Measurements from ENCODE around the gene HHIP. TPM values are rescaled to one million over a fixed set of nuclear protein-coding genes. Genes with fewer than 3 reads are reported as not detected.

HHIP gene
- total RNA-seq, 4 donors from 2014 or later = 0.25 to 0.70 (median 0.28) TPM

- TF ChIP-seq CTCF (IDR thresholded peaks at IDR 0.05 in 4 of 5, conservative IDR thresholded peaks at IDR 0.05 in 1 of 5) = no peak
- no peak for TF ChIP-seq POLR2A (IDR thresholded peaks at IDR 0.05)
- Histone ChIP-seq H3K36me3 (no peaks in the 10 kb centered on the region), H3K27me3 (no peaks in the 10 kb centered on the region), H3K27ac (no peak overlapping the region), H3K9me3 (no peaks in the 10 kb centered on the region), H3K4me1 (no peaks in the 10 kb centered on the region), H3K4me3 (no peak overlapping the region)
- DNase-seq (no peak), ATAC-seq (no peak)
- in situ Hi-C loops (cut with MboI; ENCODE audit: low sequenced_read_pairs in 4 of 4) (no loop called here), intact Hi-C loops (cut with DNase I; ENCODE audit: low total_unique reads) (no loop called here)
Observed at GRCh38 chr4:144634978-144635747, 10.8 kb upstream of the HHIP start.

GRCh38 chr4:144644368-144645101 is 1.4 kb upstream of the HHIP start:
- Histone ChIP-seq H3K36me3 (no peaks in the 10 kb centered on the region), H3K9me3 (no peaks in the 10 kb centered on the region), H3K4me1 (peaks cover 6 to 12% of the 10 kb centered on the region in 2 donors), H3K4me3 (no peak overlapping the region), H3K27ac (no peak overlapping the region), H3K27me3 (peaks cover 28 to 43% (median 36%) of the 10 kb centered on the region in 3 donors)
- intact Hi-C loops (cut with DNase I; ENCODE audit: low total_unique reads) = no loop called here
- ATAC-seq (no peak), DNase-seq (no peak)
- in situ Hi-C loops (cut with MboI; ENCODE audit: low sequenced_read_pairs in 4 of 4) = no loop called here
- TF ChIP-seq CTCF (IDR thresholded peaks at IDR 0.05 in 4 of 5, conservative IDR thresholded peaks at IDR 0.05 in 1 of 5) (no peak), POLR2A (IDR thresholded peaks at IDR 0.05) (no peak)

- TF ChIP-seq CTCF (IDR thresholded peaks at IDR 0.05 in 4 of 5, conservative IDR thresholded peaks at IDR 0.05 in 1 of 5) (no peak), POLR2A (IDR thresholded peaks at IDR 0.05) (no peak)
- Histone ChIP-seq H3K4me1 (peaks cover 6 to 12% of the 10 kb centered on the region in 2 donors), H3K36me3 (no peaks in the 10 kb centered on the region), H3K4me3 (peak overlapping the region; percentile 44 to 53 (median 44)), H3K27me3 (peaks cover 28 to 43% (median 36%) of the 10 kb centered on the region in 3 donors), H3K27ac (no peak overlapping the region), H3K9me3 (no peaks in the 10 kb centered on the region)
- in situ Hi-C loops (cut with MboI; ENCODE audit: low sequenced_read_pairs in 4 of 4) = no loop called here
- DNase-seq (no peak), ATAC-seq (no peak)
- intact Hi-C loops (cut with DNase I; ENCODE audit: low total_unique reads) = no loop called here
Observed at GRCh38 chr4:144645102-144645630, 790 bp upstream of the HHIP start.

GRCh38 chr4:144646523-144647094 is 653 bp downstream of the HHIP start:
- H3K4me1 ChIP-seq = peaks cover 6 to 12% of the 10 kb centered on the region in 2 donors

More at GRCh38 chr4:144646523-144647094, 653 bp downstream of the HHIP start:
- H3K27me3 ChIP-seq = peaks cover 28 to 43% (median 36%) of the 10 kb centered on the region in 3 donors
- no peak overlapping the region for H3K27ac ChIP-seq
- no peak for ATAC-seq
- peak overlapping the region; percentile 44 to 53 (median 44) for H3K4me3 ChIP-seq
- intact Hi-C loops (cut with DNase I; ENCODE audit: low total_unique reads) = no loop called here
- no peak for TF ChIP-seq CTCF (IDR thresholded peaks at IDR 0.05 in 4 of 5, conservative IDR thresholded peaks at IDR 0.05 in 1 of 5)
- no peak for DNase-seq
- no peaks in the 10 kb centered on the region for H3K9me3 ChIP-seq
- in situ Hi-C loops (cut with MboI; ENCODE audit: low sequenced_read_pairs in 4 of 4) = no loop called here
- H3K36me3 ChIP-seq = no peaks in the 10 kb centered on the region
